Panc1 (cell line): Measurements from ENCODE around the gene FREM1. TPM values are rescaled to one million over a fixed set of nuclear protein-coding genes. Genes with fewer than 3 reads are reported as not detected.

ENCODE experiments used
- ATAC-seq: fragments of 200-7000 bp; cut with Tn5 transposase; 2 replicates; pipeline ENCODE4 v1.9.1; 2020; ENCODE audit warnings: mild to moderate bottlenecking, moderate library complexity
- BruUV-seq: library from RNA; stranded (reverse); fragments of 400-500 nt; replicated peaks from 2 replicates; lab custom pipeline; 2021; lab: Mats Ljungman, UMichigan
- CTCF ChIA-PET: fragments of 300-600 bp; sonication (Branson Sonifier 250); formaldehyde crosslinking; loops from one replicate; lab custom pipeline; 2022; ENCODE audit warnings: antibody characterized with exemption; lab: Charles Lee
- POLR2A ChIA-PET: fragments of 300-600 bp; sonication (Branson Sonifier 250); formaldehyde crosslinking; loops from one replicate; lab custom pipeline; 2022; ENCODE audit warnings: antibody characterized with exemption; lab: Charles Lee
- DNase-seq: peaks from one replicate; pipeline ENCODE4 v3.0.0-alpha.2; 2010; ENCODE audit warnings: low read depth, low spot score
- H3K27ac ChIP-seq: 2 replicates; pipeline ENCODE4 v1.5.1; 2011; ENCODE audit warnings: mild to moderate bottlenecking, low read length, inconsistent platforms
- H3K27me3 ChIP-seq: fragments of 200-500 bp; sonication (Bioruptor generic); 2 replicates; pipeline ENCODE4 v1.6.0; 2014; ENCODE audit warnings: low read length, inconsistent platforms; ENCODE audit not compliant: control insufficient read depth, insufficient read depth
- H3K36me3 ChIP-seq: fragments of 200-500 bp; sonication (Bioruptor generic); 2 replicates; pipeline ENCODE4 v1.5.1; 2014; ENCODE audit warnings: inconsistent platforms, mild to moderate bottlenecking, low read length, moderate library complexity; ENCODE audit not compliant: control insufficient read depth, insufficient read depth
- H3K4me1 ChIP-seq: 2 replicates; pipeline ENCODE4 v1.5.1; 2011; ENCODE audit warnings: inconsistent platforms, mild to moderate bottlenecking, low read length, moderate library complexity; ENCODE audit not compliant: control insufficient read depth, insufficient read depth
- H3K4me3 ChIP-seq, 2 experiments: 2 replicates each; pipeline ENCODE4 v1.5.1; 2011 to 2012; ENCODE audit warnings: low read depth in 2 of 2, low read length in 2 of 2, mild to moderate bottlenecking in 2 of 2, inconsistent platforms in 1 of 2, moderate library complexity in 1 of 2
- H3K9me3 ChIP-seq: fragments of 200-500 bp; sonication (Bioruptor generic); 2 replicates; pipeline ENCODE4 v1.5.1; 2014; ENCODE audit warnings: low read depth, mild to moderate bottlenecking, inconsistent platforms, low read length, moderate library complexity; ENCODE audit not compliant: control insufficient read depth, insufficient read depth
- CTCF ChIP-seq: fragments of 450-650 bp; IDR thresholded peaks from 2 replicates; pipeline ENCODE4 v1.5.1; 2017; ENCODE audit warnings: mild to moderate bottlenecking
- POLR2AphosphoS5 ChIP-seq: IDR thresholded peaks from 2 replicates; pipeline ENCODE4 v1.6.1; 2012; ENCODE audit warnings: mild to moderate bottlenecking, low read depth, low read length, moderate library complexity
- REST ChIP-seq, 2 experiments: IDR thresholded peaks; 2 replicates each; pipeline ENCODE4 v1.6.1; 2011 to 2012; ENCODE audit warnings: low read depth in 2 of 2, control low read depth in 1 of 2, low read length in 1 of 2, mild to moderate bottlenecking in 1 of 2, moderate library complexity in 1 of 2; ENCODE audit not compliant: insufficient read depth in 1 of 2
- SIN3A ChIP-seq: IDR thresholded peaks from 2 replicates; pipeline ENCODE4 v1.6.1; 2012; ENCODE audit warnings: low read depth, mild to moderate bottlenecking, low read length, moderate library complexity, borderline replicate concordance; ENCODE audit not compliant: insufficient read depth
- TCF7L2 ChIP-seq: IDR thresholded peaks from 2 replicates; pipeline ENCODE4 v1.6.1; 2011; ENCODE audit warnings: mild to moderate bottlenecking, low read depth, low read length, inconsistent platforms
- in situ Hi-C: cut with HindIII; loops from 2 replicates; pipeline ENCODE4 v1.10.0; 2016; ENCODE audit warnings: low sequenced_read_pairs, low pct_unique_long_range_greater_than_20kb
- intact Hi-C: fragments of 100-400 bp; cut with micrococcal nuclease; formaldehyde crosslinking; loops from one replicate; pipeline ENCODE4 v1.10.0; 2022; ENCODE audit not compliant: unreplicated experiment
- total RNA-seq: library from RNA; stranded (reverse); gene quantifications from one replicate; pipeline ENCODE4 v1.2.1, GENCODE V29; 2021; ENCODE audit not compliant: unreplicated experiment

Gene FREM1
- total RNA-seq, 1 experiment from 2014 or later = not detected

- no peak for ATAC-seq
- H3K27ac ChIP-seq = no peak overlapping the region
- H3K27me3 ChIP-seq = no peaks in the 10 kb centered on the region
- H3K4me1 ChIP-seq = no peaks in the 10 kb centered on the region
- H3K36me3 ChIP-seq = no peaks in the 10 kb centered on the region
- in situ Hi-C loops = no loop called here
- H3K4me3 ChIP-seq = no peak overlapping the region
- TF ChIP-seq TCF7L2 (no peak), CTCF (no peak), POLR2AphosphoS5 (no peak), SIN3A (no peak), REST (IDR thresholded peaks at IDR 0.05; ENCODE audit: insufficient read depth in 1 of 2, low read depth in 2 of 2, low read length in 1 of 2) (no peak)
- ChIA-PET CTCF (no interaction called here), POLR2A (no interaction called here)
- BruUV-seq = no TSS peak
- H3K9me3 ChIP-seq = no peaks in the 10 kb centered on the region
- DNase-seq = no peak
- intact Hi-C loops = no loop called here
Observed at GRCh38 chr9:14849851-14850250, 60.4 kb downstream of the FREM1 start.

- ATAC-seq = no peak
- Histone ChIP-seq H3K4me1 (no peaks in the 10 kb centered on the region), H3K36me3 (no peaks in the 10 kb centered on the region), H3K27ac (no peak overlapping the region), H3K4me3 (no peak overlapping the region), H3K27me3 (no peaks in the 10 kb centered on the region), H3K9me3 (no peaks in the 10 kb centered on the region)
- in situ Hi-C loops = no loop called here
- intact Hi-C loops = no loop called here
- POLR2A ChIA-PET = no interaction called here
- no TSS peak for BruUV-seq
- CTCF ChIA-PET = no interaction called here
- TF ChIP-seq CTCF = no peak
- TF ChIP-seq POLR2AphosphoS5 = no peak
- no peak for TF ChIP-seq TCF7L2
- TF ChIP-seq SIN3A = no peak
- no peak for TF ChIP-seq REST (IDR thresholded peaks at IDR 0.05; ENCODE audit: insufficient read depth in 1 of 2, low read depth in 2 of 2, low read length in 1 of 2)
- DNase-seq = no peak
Observed at GRCh38 chr9:14849296-14849695, 60.9 kb downstream of the FREM1 start.
